Large intestine (tissue), 3 donors: Measurements from ENCODE around the gene KCNIP4. TPM values are rescaled to one million over a fixed set of nuclear protein-coding genes. Genes with fewer than 3 reads are reported as not detected.

Experiments
- DNase-seq, 2 donors: peaks; one replicate each; pipeline versions ENCODE4 v3.0.0 to v3.0.0-alpha.2; 2013
- H3K27ac ChIP-seq: one replicate; pipeline ENCODE4 v1.5.1; 2013; ENCODE audit warnings: low read length
- H3K27me3 ChIP-seq: 2 replicates; pipeline ENCODE4 v1.6.1; 2013; ENCODE audit warnings: low read length; ENCODE audit not compliant: control insufficient read depth, insufficient read depth
- H3K36me3 ChIP-seq: 2 replicates; pipeline ENCODE4 v1.6.1; 2013; ENCODE audit warnings: low read length; ENCODE audit not compliant: control insufficient read depth, insufficient read depth
- H3K4me1 ChIP-seq: one replicate; pipeline ENCODE4 v1.6.1; 2013; ENCODE audit warnings: low read length; ENCODE audit not compliant: control insufficient read depth, insufficient read depth
- H3K4me3 ChIP-seq: one replicate; pipeline ENCODE4 v1.5.1; 2013; ENCODE audit warnings: low read length
- H3K9me3 ChIP-seq: one replicate; pipeline ENCODE4 v1.6.1; 2013; ENCODE audit warnings: mild to moderate bottlenecking, low read depth, low read length, moderate library complexity; ENCODE audit not compliant: control insufficient read depth
- WGBS: methylation state at CpG from one replicate; pipeline ENCODE4 v1.1.5; 2013; ENCODE audit warnings: low lambda C conversion rate; ENCODE audit not compliant: insufficient coverage; 5-methylcytosine and 5-hydroxymethylcytosine counted together
- polyA plus RNA-seq: library from polyadenylated mRNA; unstranded; fragments of 120-200 nt; gene quantifications from one replicate; pipeline ENCODE4 v1.2.1, GENCODE V29; 2013

Gene KCNIP4
- polyA plus RNA-seq, 1 donor: 7.5 TPM

DNA sequence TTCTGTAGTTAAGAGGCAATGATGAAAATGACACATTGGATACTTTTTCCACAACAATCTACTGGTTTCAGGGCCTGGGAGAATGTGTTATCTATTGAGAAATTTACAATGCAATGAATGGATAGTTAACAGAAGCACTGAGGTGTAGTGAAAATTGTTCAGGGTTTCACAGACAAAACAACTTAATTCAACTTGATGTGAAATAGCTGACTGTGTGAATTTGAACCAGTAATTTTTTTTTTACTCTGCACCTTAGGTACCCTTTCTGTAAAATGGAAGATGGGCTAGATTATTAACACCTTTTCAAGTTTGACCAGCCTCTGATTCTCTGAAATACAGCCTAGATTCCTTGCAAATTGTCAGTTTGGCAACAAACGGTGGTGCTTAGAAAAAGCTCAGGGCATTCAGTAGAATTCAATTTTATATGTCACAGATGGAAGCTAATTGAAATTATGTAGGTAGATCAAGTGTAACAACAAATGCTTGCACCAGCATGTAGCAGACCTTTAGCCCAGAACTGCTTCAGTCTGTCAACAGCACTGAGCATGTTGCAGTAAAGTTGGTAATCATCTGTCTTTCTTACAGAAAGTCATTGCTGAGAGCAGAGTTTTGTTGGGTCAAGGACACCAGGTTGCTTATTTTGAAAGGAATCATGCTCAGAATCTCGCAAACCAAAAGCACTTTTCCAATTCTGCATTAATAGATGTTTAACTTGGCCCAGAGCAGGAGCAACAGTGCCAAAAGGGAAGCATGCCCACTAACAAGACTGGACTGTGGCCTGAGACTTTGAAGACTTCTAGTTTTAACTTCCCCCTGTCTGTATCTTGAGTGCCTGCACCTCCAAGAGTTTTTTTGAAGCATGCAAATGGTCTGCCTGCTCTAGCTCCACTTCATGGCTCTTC, 721.7 kb downstream of the KCNIP4 start:
- Histone ChIP-seq H3K27me3 (no peaks in the 10 kb centered on the region), H3K4me1 (no peaks in the 10 kb centered on the region), H3K36me3 (no peaks in the 10 kb centered on the region), H3K4me3 (no peak overlapping the region), H3K9me3 (no peaks in the 10 kb centered on the region), H3K27ac (no peak overlapping the region)
- WGBS: no CpG with 5 or more reads among the region's 2 CpGs
- no peak for DNase-seq

DNA sequence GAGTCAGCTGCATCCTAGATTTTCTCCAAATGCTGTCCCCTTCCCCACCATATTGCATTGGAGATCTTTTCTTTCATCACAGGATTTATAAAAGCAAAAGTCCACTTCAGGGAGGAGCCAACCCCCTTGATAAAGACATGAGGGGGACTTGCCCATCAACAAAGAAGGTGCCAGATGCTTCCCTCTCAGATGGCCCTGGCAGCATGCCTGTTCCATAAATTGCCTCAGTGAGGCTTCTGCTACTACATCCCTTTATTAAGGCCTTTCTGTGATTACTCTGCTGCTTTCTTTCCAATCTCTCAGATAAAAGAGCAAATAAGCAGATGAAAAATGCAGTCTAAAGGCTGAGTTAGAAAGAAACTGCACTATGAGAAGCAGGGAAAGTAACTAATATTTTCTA, 736.7 kb downstream of the KCNIP4 start:
- Histone ChIP-seq H3K27me3 (no peaks in the 10 kb centered on the region), H3K36me3 (no peaks in the 10 kb centered on the region), H3K27ac (no peak overlapping the region), H3K9me3 (no peaks in the 10 kb centered on the region), H3K4me1 (no peaks in the 10 kb centered on the region), H3K4me3 (no peak overlapping the region)
- DNase-seq: no peak

DNA sequence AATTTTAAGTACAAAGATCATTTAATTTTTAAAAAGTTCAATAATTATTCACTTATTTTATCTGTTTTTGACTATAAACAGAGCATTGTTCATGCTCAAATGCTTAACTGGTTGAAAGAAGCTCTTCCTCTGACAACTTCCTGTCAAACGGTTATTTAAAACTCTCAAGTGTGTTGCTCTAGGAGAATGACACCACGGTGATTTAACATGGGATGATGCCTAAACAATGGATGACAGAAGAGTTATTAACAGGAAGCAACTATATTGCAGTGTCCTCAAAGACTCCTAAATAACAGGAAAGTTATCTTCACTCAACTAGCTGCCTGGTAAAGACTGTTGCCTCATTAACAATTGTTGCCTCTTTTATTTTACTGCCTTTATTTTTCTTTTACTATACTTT, 738.7 kb downstream of the KCNIP4 start:
- 40% methylated on average over 2 of the region's 2 CpGs for WGBS
- Histone ChIP-seq H3K27me3 (no peaks in the 10 kb centered on the region), H3K4me3 (no peak overlapping the region), H3K27ac (no peak overlapping the region), H3K9me3 (no peaks in the 10 kb centered on the region), H3K36me3 (no peaks in the 10 kb centered on the region), H3K4me1 (no peaks in the 10 kb centered on the region)
- DNase-seq: no peak

DNA sequence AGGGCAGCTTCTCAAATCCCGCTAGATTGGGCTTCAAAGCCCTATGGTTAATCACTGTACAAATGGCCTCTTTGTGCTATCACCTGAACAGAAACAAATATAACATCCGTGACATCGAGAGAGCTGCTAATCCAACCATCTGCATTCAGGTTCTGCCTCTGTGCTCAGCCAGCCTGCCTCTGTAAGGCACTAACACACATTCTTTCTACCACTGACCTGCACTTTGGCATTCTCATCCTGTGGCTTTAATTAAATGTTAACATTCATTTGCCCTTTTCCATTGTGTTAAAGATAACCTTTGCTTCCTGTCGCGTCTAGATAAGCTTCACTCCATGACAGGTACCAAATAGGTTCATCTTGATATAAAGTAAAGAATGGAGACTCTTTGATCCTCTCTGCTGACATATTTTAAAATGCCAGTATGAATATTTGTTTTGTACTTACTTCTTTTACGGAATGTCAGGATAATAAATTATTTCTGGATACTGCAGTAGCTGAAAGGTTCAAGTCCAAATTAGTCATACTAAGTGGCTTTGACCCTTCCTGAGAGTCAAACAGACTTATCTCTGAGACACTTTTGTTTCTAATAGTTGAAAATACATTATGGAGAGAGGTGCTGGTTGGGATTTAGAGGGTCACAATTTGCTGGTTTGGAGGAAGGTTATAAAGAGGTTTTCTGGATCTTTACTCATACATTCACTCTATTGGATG, 742.6 kb downstream of the KCNIP4 start:
- DNase-seq: peak in 1 of 2 donors; percentile 43
- H3K4me1 ChIP-seq: no peaks in the 10 kb centered on the region

DNA sequence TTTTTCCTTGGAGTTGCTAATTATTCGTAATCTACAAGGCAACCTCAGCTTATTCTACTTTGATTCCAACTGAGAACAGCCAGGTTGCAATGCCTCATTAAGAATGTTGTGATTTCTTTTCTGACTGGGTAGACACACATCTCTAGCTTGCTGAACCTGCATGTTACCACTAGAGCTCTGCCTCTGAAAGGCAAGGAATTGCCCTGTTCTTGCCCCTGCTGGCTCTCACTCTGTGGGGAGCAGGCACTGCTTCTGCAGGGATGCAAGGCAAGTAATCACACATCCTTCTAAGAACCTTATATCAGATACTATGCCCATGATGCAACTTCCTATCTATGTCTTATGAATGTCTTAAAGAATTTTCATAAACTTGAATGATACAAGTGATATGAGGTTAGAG, 745.2 kb downstream of the KCNIP4 start:
- H3K27me3 ChIP-seq: no peaks in the 10 kb centered on the region
- H3K27ac ChIP-seq: no peak overlapping the region
- WGBS: no CpG with 5 or more reads among the region's 1 CpG
- H3K36me3 ChIP-seq: no peaks in the 10 kb centered on the region
- no peak for DNase-seq
- no peaks in the 10 kb centered on the region for H3K4me1 ChIP-seq
- no peak overlapping the region for H3K4me3 ChIP-seq
- no peaks in the 10 kb centered on the region for H3K9me3 ChIP-seq

More for the DNA sequence above, 742.6 kb downstream of the KCNIP4 start:
- H3K9me3 ChIP-seq: no peaks in the 10 kb centered on the region
- no peak overlapping the region for H3K27ac ChIP-seq
- no peaks in the 10 kb centered on the region for H3K27me3 ChIP-seq
- WGBS: no CpG with 5 or more reads among the region's 6 CpGs
- H3K36me3 ChIP-seq: no peaks in the 10 kb centered on the region
- no peak overlapping the region for H3K4me3 ChIP-seq

DNA sequence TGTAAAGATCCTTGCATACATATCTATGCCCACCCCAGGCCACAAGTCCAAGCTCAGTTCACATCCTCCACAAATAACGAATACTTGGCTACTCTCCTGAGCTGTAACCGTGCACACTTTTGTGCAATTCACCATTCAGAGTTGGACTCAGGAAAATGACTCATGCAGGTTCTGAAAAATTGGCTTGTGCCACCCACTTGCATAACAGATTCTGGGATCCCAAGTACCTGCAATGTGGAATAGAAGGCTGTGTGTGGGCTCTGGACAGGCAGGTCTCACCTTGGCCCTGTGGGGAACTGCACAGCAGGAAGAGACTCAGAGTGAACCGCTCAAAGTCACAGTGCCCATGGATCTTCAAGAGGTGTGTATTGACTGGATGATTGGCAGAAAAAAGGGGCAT, 745.6 kb downstream of the KCNIP4 start:
- 100% methylated on average over 1 of the region's 3 CpGs for WGBS
- no peak overlapping the region for H3K27ac ChIP-seq
- no peaks in the 10 kb centered on the region for H3K4me1 ChIP-seq
- H3K9me3 ChIP-seq: no peaks in the 10 kb centered on the region
- no peak overlapping the region for H3K4me3 ChIP-seq
- H3K27me3 ChIP-seq: no peaks in the 10 kb centered on the region
- no peak for DNase-seq
- no peaks in the 10 kb centered on the region for H3K36me3 ChIP-seq

DNA sequence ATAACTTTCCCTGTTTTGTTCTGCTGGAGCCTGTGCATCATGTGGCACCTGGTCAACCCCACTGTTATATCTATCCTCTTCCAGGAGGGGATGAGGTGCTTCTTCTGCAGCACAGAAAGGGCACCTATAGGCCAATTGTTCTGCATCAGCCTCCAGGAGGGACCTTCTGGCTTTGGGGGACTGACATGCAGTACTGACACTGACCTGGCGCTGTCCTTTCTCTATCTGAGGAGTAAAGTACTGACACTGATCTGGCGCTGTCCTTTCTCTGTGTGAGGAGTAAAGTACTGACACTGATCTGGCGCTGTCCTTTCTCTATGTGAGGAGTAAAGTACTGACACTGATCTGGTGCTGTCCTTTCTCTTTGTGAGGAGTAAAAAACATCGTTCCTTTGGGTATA, 749.9 kb downstream of the KCNIP4 start:
- DNase-seq: no peak
- Histone ChIP-seq H3K36me3 (no peaks in the 10 kb centered on the region), H3K4me3 (no peak overlapping the region), H3K27ac (no peak overlapping the region), H3K9me3 (no peaks in the 10 kb centered on the region), H3K27me3 (no peaks in the 10 kb centered on the region), H3K4me1 (no peaks in the 10 kb centered on the region)
- no CpG with 5 or more reads among the region's 4 CpGs for WGBS

DNA sequence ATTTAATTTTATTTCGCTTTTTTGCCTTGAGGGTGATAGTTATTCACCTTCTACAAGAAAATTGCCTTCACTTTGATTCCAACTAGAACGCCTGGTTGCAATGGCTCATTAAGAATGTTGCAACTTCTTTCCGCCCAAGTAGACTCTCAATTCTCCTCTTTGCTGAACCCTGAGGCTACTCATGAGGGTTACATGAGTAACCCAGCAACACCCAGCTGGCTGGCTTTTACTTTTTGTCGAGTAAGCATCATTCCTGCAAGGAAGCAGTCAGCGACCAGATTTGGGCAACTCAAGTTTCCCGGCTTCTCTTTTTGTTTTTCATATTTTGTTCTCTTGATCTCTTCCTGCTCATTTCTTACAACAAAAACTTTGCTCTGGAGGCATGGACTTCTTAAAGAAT, 752.9 kb downstream of the KCNIP4 start:
- Histone ChIP-seq H3K4me1 (no peaks in the 10 kb centered on the region), H3K4me3 (no peak overlapping the region), H3K9me3 (no peaks in the 10 kb centered on the region), H3K27ac (no peak overlapping the region), H3K36me3 (no peaks in the 10 kb centered on the region), H3K27me3 (no peaks in the 10 kb centered on the region)
- 93% methylated on average over 3 of the region's 6 CpGs for WGBS
- no peak for DNase-seq

DNA sequence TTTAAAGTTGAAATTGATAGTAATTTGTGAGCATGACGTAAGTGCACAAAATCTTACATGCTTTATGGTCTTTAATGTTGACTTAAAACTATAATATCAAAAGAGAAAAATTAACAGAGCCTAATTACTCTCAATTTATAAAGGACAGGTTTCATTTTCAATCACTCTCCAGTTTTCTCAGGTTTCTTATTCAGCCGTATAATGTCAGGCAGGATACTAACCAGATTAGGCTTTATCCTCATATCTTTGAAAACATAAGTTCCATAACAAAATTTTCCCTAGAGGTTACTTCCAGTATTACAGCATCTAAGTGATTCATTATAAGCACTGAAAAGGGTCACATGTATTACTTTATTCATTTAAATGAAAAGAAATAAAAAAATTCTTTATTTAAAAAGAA, 756.2 kb downstream of the KCNIP4 start:
- WGBS: 100% methylated on average over 1 of the region's 2 CpGs
- no peak overlapping the region for H3K4me3 ChIP-seq

DNA sequence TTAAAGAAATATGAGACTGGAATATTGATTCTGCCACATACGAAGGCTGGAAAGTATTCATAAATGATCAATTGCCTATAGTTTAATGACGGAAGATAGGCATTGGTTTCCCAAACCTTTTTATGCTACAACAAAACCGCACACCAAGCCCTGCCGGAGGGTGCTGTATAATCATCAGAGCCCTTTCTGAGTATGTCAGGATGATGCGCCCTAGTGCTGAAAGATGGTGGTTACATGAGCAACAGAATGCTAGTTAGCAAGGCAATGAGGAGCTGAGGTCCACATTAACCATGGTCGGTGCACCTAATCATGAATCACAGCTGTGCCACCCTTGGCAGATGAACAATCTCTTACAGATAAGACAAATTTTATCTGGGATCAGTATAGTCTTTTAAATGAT, 757.3 kb downstream of the KCNIP4 start:
- H3K27ac ChIP-seq: no peak overlapping the region
- no peaks in the 10 kb centered on the region for H3K27me3 ChIP-seq
- no peaks in the 10 kb centered on the region for H3K9me3 ChIP-seq
- H3K4me1 ChIP-seq: no peaks in the 10 kb centered on the region
- DNase-seq: no peak
- WGBS: 100% methylated on average over 1 of the region's 6 CpGs
- H3K4me3 ChIP-seq: no peak overlapping the region
- no peaks in the 10 kb centered on the region for H3K36me3 ChIP-seq

More for the DNA sequence above, 756.2 kb downstream of the KCNIP4 start:
- Histone ChIP-seq H3K36me3 (no peaks in the 10 kb centered on the region), H3K27me3 (no peaks in the 10 kb centered on the region), H3K27ac (no peak overlapping the region), H3K4me1 (no peaks in the 10 kb centered on the region), H3K9me3 (no peaks in the 10 kb centered on the region)
- DNase-seq: no peak
